Left hindlimb (tissue), 1 donor: ENCODE data around the gene GCHFR.
A peak's percentile ranks its signal among the peaks of the same experiment; 100 is the strongest.

Source experiments
- DNase-seq: peaks from one replicate; pipeline ENCODE4 v3.0.0-alpha.2; 2018

The GCHFR gene

GRCh38 chr15:40754883-40755811 is 8.7 kb upstream of the GCHFR start, which contains the start of gene RMDN3:
RMDN3 (minus strand) TSS chr15:40755254; CDS start chr15:40754783, 471 bp downstream.
- DNase-seq, result peak; percentile 95

GRCh38 chr15:40755812-40756208 is 8.1 kb upstream of the GCHFR start:
- DNase-seq, result no peak

GRCh38 chr15:40756938-40757337 is 6.9 kb upstream of the GCHFR start:
- DNase-seq, result no peak

GRCh38 chr15:40759961-40760360 is 3.9 kb upstream of the GCHFR start:
- no peak for DNase-seq

GRCh38 chr15:40762919-40763800 is 708 bp upstream of the GCHFR start:
- peak; percentile 86 for DNase-seq

GRCh38 chr15:40764629-40765103 is 798 bp downstream of the GCHFR start:
- DNase-seq, result no peak

- DNase-seq, result no peak
These were observed 2.4 kb downstream of the GCHFR start for GRCh38 chr15:40766194-40766815.

GRCh38 chr15:40766906-40767837 is 3.3 kb downstream of the GCHFR start:
- no peak for DNase-seq

GRCh38 chr15:40767838-40768500 is 4.1 kb downstream of the GCHFR start:
- no peak for DNase-seq

- no peak for DNase-seq
These were observed 4.8 kb downstream of the GCHFR start for GRCh38 chr15:40768521-40769273.

GRCh38 chr15:40769274-40770146 is 5.6 kb downstream of the GCHFR start, which contains the start of gene C15orf62:
C15orf62 (plus strand) TSS chr15:40769980; CDS start chr15:40770496, 516 bp downstream.
- peak; percentile 83 for DNase-seq

- DNase-seq, result no peak
These were observed 6.4 kb downstream of the GCHFR start for GRCh38 chr15:40770147-40770721.

- DNase-seq, result no peak
These were observed 7.4 kb downstream of the GCHFR start for GRCh38 chr15:40771242-40771641.

- no peak for DNase-seq
These were observed 8.1 kb downstream of the GCHFR start for GRCh38 chr15:40772014-40772413.

- no peak for DNase-seq
These were observed 9.6 kb downstream of the GCHFR start for GRCh38 chr15:40773496-40773895.

- no peak for DNase-seq
These were observed 10.0 kb downstream of the GCHFR start for GRCh38 chr15:40773902-40774301.

GRCh38 chr15:40775007-40775406 is 11.1 kb downstream of the GCHFR start:
- DNase-seq, result no peak

GRCh38 chr15:40775740-40776536 is 12.1 kb downstream of the GCHFR start:
- no peak for DNase-seq
